C1 segment of cervical spinal cord (tissue), 14 donors: ENCODE results near the gene MRPL20.
"Not testable (repeated sequence)": the region's sequence is repeated elsewhere in the genome, so short reads cannot be mapped to it uniquely, and the experiment has no call there.

Experiments used
- DNase-seq, 14 donors: peaks; one replicate each; lab custom pipeline; 2025; lab: John Stamatoyannopoulos, UW

MRPL20 gene

DNA sequence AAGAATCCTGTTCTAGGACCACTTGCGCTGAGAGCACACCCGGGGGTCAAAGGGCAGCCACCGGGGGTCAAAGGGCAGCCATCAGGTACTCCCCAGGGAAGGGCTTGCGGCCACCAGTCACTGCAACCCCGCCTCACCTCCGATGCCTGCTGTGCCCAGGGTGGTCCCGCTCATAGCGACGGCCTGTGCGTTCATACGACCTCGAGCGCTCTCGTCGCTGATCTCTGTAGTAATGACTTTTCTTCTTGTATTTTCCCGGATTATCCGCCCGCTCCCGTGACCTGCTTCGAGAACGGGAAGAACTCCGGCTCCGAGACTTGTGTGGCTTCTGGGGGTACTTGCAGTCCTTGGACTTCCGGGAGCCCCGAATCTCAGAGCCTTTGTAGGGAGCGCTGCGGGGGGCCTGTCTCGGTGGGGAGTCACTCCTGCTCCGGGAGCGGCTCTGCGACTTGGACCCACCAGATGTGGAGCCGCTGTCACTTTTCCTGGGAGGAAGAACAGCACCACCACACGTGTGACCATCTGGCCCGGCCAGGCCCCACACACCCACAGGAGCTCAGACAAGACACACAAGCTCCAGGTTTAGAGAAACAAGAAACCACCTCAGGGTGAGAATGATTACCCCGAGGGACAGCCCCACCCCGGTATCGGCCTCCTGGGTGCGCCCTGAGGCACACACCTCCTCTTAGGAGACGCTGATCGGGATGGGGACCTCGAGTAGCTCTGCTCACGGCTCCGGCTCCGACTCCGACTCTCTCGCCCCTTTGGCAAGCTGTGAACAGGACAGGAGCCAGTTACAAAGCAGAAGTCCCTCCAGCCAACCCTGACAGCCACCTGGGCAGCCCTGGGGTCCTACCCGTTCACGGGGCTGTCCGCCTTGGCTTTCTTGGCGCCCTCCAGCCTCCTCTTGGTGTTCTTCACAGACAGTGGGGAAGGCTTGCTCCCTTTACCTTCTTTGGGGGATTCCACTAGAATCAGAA, 19.7 kb downstream of the MRPL20 start:
- no peak for DNase-seq

GRCh38 chr1:1385931-1386330, 21.2 kb downstream of the MRPL20 start:
- DNase-seq = no peak

GRCh38 chr1:1385339-1385738, 21.8 kb downstream of the MRPL20 start:
- DNase-seq = not testable (repeated sequence)

DNA sequence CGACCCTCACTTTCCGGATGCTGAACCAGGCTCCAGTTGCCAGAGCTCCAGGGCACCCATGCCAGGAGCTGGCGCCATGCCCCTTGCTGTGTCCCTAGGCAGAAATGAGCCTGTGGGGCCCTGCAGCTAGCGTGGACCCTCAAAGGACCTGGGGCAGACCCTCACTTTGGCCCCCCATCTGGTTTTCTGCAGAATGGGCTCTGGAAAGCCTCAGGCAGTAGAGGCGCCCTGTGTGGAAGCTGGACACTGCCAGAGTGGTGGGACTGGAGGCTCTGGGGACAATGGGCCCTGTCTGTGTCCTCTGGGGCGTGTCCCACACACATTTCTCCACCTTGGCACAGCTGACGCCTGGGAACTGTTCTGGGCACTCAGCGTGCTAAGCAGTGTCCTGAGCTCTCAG, 25.8 kb downstream of the MRPL20 start:
- DNase-seq = no peak

- DNase-seq = no peak
Measured at GRCh38 chr1:1380860-1381259, 26.2 kb downstream of the MRPL20 start.

DNA sequence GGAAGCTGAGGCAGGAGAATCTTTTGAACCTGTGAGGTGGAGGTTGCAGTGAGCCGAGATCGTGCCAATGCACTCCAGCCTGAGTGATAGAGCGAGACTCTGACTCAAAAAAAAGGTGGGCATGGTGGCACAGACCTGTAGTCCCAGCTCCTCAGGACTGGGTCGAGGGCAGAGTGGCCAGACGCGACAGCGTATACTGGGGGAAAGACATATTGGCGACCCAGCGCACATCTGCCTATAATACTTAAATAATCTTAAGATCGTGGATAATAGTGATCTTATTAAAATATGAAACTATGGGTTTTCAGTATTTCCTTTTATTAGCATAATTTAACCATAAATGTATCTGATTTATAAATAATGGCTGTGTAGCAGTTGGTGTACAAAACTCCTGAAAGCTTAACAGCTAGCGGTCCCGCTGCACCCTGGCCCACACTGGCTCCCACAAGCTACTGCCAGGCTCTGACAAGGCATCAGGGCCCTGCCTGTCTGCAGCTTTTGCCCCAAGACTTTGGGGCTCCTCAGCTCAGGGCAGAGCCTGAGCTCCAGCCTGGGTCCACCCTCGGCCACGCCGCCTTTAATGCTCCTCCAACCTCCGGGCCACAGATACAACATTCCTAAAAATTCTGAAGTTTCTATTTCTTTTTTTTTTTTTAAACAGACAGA, 29.4 kb downstream of the MRPL20 start:
- no peak for DNase-seq

- DNase-seq = no peak
Measured at GRCh38 chr1:1376551-1377226, 30.4 kb downstream of the MRPL20 start.

- DNase-seq = peak; percentile 72 to 99 (median 97)
Measured at GRCh38 chr1:1374929-1375662, 32.0 kb downstream of the MRPL20 start, which contains the start of gene AURKAIP1. TSS of gene AURKAIP1 (minus strand) at chr1:1375207. CDS start at chr1:1374756, 451 bp downstream.

- no peak for DNase-seq
Measured at GRCh38 chr1:1374589-1374928, 32.5 kb downstream of the MRPL20 start.

GRCh38 chr1:1373815-1374588, 33.1 kb downstream of the MRPL20 start:
- DNase-seq = no peak

GRCh38 chr1:1373051-1373814, 33.9 kb downstream of the MRPL20 start:
- no peak for DNase-seq

- DNase-seq = peak in 5 of 14 donors; percentile 15 to 49 (median 20)
Measured at GRCh38 chr1:1371746-1372711, 35.1 kb downstream of the MRPL20 start.

- DNase-seq = no peak
Measured at GRCh38 chr1:1371364-1371745, 35.7 kb downstream of the MRPL20 start.

- no peak for DNase-seq
Measured at GRCh38 chr1:1370771-1371300, 36.3 kb downstream of the MRPL20 start.

GRCh38 chr1:1370094-1370493, 37.0 kb downstream of the MRPL20 start:
- DNase-seq = not testable (repeated sequence)

- no peak for DNase-seq
Measured at GRCh38 chr1:1367315-1367714, 39.8 kb downstream of the MRPL20 start.

DNA sequence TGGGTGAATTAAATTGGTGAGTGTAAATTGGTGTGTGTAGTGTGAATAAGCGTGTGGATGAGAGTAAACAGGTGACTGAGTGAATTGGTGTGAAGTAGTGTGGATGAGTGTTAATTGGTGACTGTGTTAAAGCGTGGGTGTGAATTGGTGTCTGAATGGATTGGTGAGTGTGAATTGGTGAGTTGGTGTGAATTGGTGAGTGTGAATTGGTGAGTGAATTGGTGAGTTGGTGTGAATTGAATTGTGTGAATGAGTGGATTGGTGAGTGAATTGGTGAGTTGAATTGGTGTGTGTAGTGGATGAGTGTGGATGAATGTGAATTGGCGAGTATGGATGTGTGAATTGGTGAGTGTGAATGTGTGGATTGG, 40.4 kb downstream of the MRPL20 start:
- DNase-seq = no peak

GRCh38 chr1:1365875-1366698, 41.0 kb downstream of the MRPL20 start:
- no peak for DNase-seq
